RCC 7860 (cell line): Measurements from ENCODE around the gene TTC39C.
"Not testable (repeated sequence)": the region's sequence is repeated elsewhere in the genome, so short reads cannot be mapped to it uniquely, and the experiment has no call there.

Experiments used
- DNase-seq: peaks from one replicate; pipeline ENCODE4 v3.0.0-alpha.2; 2015; ENCODE audit warnings: low spot score
- FAIRE-seq: peaks from 2 replicates; lab custom pipeline; 2012; peaks lifted over from hg19 to GRCh38; lab: Jason Lieb, UNC

TTC39C gene

GRCh38 chr18:24051031-24051947 is 36.7 kb downstream of the TTC39C start:
- peak; percentile 93 for FAIRE-seq
- peak; percentile 58 for DNase-seq

- DNase-seq (no peak), FAIRE-seq (no peak)
Observed at GRCh38 chr18:24052053-24052452, 37.5 kb downstream of the TTC39C start.

GRCh38 chr18:24053211-24053610 is 38.7 kb downstream of the TTC39C start:
- DNase-seq (no peak), FAIRE-seq (no peak)

GRCh38 chr18:24054130-24054529 is 39.6 kb downstream of the TTC39C start:
- FAIRE-seq (no peak), DNase-seq (no peak)

- no peak for DNase-seq
- no peak for FAIRE-seq
Observed at GRCh38 chr18:24055009-24055804, 40.7 kb downstream of the TTC39C start.

GRCh38 chr18:24055878-24056277 is 41.3 kb downstream of the TTC39C start:
- no peak for DNase-seq
- FAIRE-seq, result no peak

GRCh38 chr18:24056506-24056905 is 42.0 kb downstream of the TTC39C start:
- FAIRE-seq, result no peak
- no peak for DNase-seq

- FAIRE-seq, result no peak
- DNase-seq, result no peak
Observed at GRCh38 chr18:24057804-24058203, 43.2 kb downstream of the TTC39C start.

- DNase-seq, FAIRE-seq: not testable (repeated sequence)
Observed at GRCh38 chr18:24059385-24059784, 44.8 kb downstream of the TTC39C start.

GRCh38 chr18:24060644-24061043 is 46.1 kb downstream of the TTC39C start:
- DNase-seq (no peak), FAIRE-seq (no peak)

GRCh38 chr18:24063121-24063731 is 48.7 kb downstream of the TTC39C start:
- FAIRE-seq (peak; percentile 67), DNase-seq (peak; percentile 38)

GRCh38 chr18:24064391-24065100 is 50.0 kb downstream of the TTC39C start:
- FAIRE-seq, result no peak
- DNase-seq, result no peak

- DNase-seq (no peak), FAIRE-seq (peak; percentile 2)
Observed at GRCh38 chr18:24065906-24066305, 51.4 kb downstream of the TTC39C start.

GRCh38 chr18:24068945-24069693 is 54.6 kb downstream of the TTC39C start:
- DNase-seq (no peak), FAIRE-seq (no peak)

- DNase-seq, result no peak
- FAIRE-seq, result no peak
Observed at GRCh38 chr18:24071029-24071428, 56.5 kb downstream of the TTC39C start.

GRCh38 chr18:24071779-24072178 is 57.2 kb downstream of the TTC39C start:
- no peak for DNase-seq
- FAIRE-seq, result no peak

- no peak for FAIRE-seq
Observed at GRCh38 chr18:24072743-24073142, 58.2 kb downstream of the TTC39C start.

GRCh38 chr18:24073791-24074190 is 59.2 kb downstream of the TTC39C start:
- DNase-seq (no peak), FAIRE-seq (no peak)

More at GRCh38 chr18:24072743-24073142, 58.2 kb downstream of the TTC39C start:
- DNase-seq, result no peak

- FAIRE-seq, DNase-seq: not testable (repeated sequence)
Observed at GRCh38 chr18:24074757-24075156, 60.2 kb downstream of the TTC39C start.
